RWPE2 (cell line): ENCODE data around the gene MYO1E.
A peak's percentile ranks its signal among the peaks of the same experiment; 100 is the strongest.
"Not testable (repeated sequence)": the region's sequence is repeated elsewhere in the genome, so short reads cannot be mapped to it uniquely, and the experiment has no call there.

Experiments used
- ATAC-seq: fragments of 200-7000 bp; cut with Tn5 transposase; 3 replicates; pipeline ENCODE4 v1.9.1; 2021; ENCODE audit warnings: low read depth
- DNase-seq: peaks from one replicate; pipeline ENCODE4 v3.0.0-alpha.2; 2020; ENCODE audit warnings: low spot score
- H3K27ac ChIP-seq: fragments of 450-650 bp; 2 replicates; pipeline ENCODE4 v1.5.1; 2017; ENCODE audit warnings: mild to moderate bottlenecking; ENCODE audit not compliant: poor library complexity, severe bottlenecking
- H3K27me3 ChIP-seq: fragments of 250-450 bp; sonication (Bioruptor Pico); 2 replicates; pipeline ENCODE4 v1.5.1; 2021; ENCODE audit warnings: mild to moderate bottlenecking, moderate library complexity; ENCODE audit not compliant: insufficient read depth, poor library complexity, severe bottlenecking
- H3K36me3 ChIP-seq: fragments of 250-450 bp; sonication (Bioruptor Pico); 2 replicates; pipeline ENCODE4 v1.5.1; 2020; ENCODE audit warnings: low read depth, mild to moderate bottlenecking, moderate library complexity
- H3K4me1 ChIP-seq: fragments of 250-450 bp; sonication (Bioruptor Pico); 2 replicates; pipeline ENCODE4 v1.5.1; 2021; ENCODE audit warnings: mild to moderate bottlenecking, moderate library complexity; ENCODE audit not compliant: insufficient read depth, poor library complexity, severe bottlenecking
- H3K4me3 ChIP-seq: fragments of 250-450 bp; sonication (Bioruptor Pico); 2 replicates; pipeline ENCODE4 v1.5.1; 2021; ENCODE audit warnings: mild to moderate bottlenecking, moderate library complexity; ENCODE audit not compliant: severe bottlenecking
- H3K9me3 ChIP-seq: fragments of 250-450 bp; sonication (Bioruptor Pico); 2 replicates; pipeline ENCODE4 v1.5.1; 2021; ENCODE audit warnings: mild to moderate bottlenecking, moderate library complexity; ENCODE audit not compliant: severe bottlenecking
- CTCF ChIP-seq: fragments of 450-650 bp; IDR thresholded peaks from one replicate; pipeline ENCODE4 v1.5.1; 2017; ENCODE audit warnings: mild to moderate bottlenecking, moderate library complexity; ENCODE audit not compliant: poor library complexity, severe bottlenecking

Gene MYO1E

DNA sequence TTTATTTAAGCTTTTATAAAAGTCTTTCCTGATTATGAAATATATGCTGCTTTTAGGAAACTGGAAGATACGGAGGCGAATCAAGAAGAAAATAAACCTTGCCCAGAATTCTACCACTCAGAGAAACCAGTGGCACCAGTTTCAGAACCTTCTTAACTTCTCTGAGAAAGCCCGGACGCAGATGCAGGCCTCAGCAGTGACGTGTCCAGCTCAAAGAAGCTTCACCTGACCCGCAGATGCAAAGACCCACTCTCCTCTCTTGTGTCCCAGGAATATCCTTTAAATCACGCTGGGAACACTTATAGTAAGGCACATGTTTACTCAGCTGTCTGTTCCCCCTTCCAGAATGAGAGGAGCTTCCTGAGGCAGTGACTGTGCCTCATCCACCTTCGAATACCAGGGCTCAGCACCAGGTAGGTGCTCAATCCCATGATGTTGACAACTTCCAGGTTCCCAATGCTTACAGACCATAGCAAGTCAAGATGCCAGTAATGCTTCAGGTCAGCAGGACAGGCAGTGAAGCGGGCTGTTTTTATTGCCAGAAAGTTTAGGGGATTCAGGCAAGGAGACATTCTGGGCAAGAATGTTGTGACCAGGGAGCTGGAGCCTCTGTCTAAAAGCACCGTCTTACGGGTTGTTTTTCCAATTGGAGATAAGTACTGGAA is 205.9 kb downstream of the MYO1E start:
- Histone ChIP-seq H3K27me3 (no peaks in the 10 kb centered on the region), H3K9me3 (no peaks in the 10 kb centered on the region), H3K27ac (peak overlapping the region; percentile 85), H3K36me3 (peaks cover 76% of the 10 kb centered on the region), H3K4me1 (peaks cover 67% of the 10 kb centered on the region), H3K4me3 (no peak overlapping the region)
- no peak for TF ChIP-seq CTCF
- ATAC-seq (no peak), DNase-seq (peak; percentile 48)

DNA sequence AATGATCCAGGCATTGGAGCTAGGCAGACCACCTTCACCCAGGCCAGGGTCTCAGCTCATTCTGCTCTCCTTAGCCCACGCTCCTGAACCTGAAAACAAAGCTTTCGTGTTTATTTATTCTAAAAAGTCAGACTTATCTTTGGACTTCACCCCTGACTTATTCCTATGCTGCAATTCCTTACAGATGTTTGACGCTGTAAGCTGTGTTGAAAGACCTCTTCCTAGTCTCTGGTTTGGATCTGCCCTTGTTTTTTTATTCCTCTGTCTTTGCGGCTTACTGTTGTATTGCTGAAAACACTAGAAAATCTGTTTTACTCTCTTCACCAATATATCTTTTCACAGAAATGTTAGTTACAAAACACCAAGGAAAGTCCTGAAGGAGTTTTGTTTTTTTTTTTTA is 206.5 kb downstream of the MYO1E start:
- no peak for DNase-seq
- Histone ChIP-seq H3K4me1 (peaks cover 63% of the 10 kb centered on the region), H3K27ac (peak overlapping the region; percentile 85), H3K27me3 (no peaks in the 10 kb centered on the region), H3K4me3 (no peak overlapping the region), H3K36me3 (peaks cover 76% of the 10 kb centered on the region), H3K9me3 (no peaks in the 10 kb centered on the region)
- ATAC-seq, result no peak
- TF ChIP-seq CTCF, result no peak

DNA sequence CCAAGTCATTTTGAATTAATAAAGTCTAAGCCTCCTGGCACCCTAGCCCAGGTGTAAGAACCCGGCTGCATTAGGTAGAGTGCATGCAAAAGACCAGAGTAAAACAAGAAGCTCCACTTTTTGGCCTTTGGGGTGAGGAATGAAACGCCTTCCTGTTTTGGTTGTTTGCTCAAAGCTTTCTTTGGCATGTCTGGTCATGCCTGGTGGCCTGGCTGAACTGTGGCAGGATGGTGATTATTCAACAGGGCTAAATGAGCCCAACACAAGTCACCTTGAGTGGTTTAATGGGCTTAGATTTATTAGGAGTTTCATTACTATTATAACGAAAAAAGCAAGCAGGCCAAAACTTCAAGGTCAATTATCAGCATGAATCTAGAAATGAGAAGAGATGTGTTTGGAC is 206.9 kb downstream of the MYO1E start:
- no peak for TF ChIP-seq CTCF
- Histone ChIP-seq H3K27ac (peak overlapping the region; percentile 85), H3K36me3 (peaks cover 76% of the 10 kb centered on the region), H3K4me3 (no peak overlapping the region), H3K9me3 (no peaks in the 10 kb centered on the region), H3K27me3 (no peaks in the 10 kb centered on the region), H3K4me1 (peaks cover 58% of the 10 kb centered on the region)
- ATAC-seq (peak; percentile 69), DNase-seq (peak; percentile 77)

DNA sequence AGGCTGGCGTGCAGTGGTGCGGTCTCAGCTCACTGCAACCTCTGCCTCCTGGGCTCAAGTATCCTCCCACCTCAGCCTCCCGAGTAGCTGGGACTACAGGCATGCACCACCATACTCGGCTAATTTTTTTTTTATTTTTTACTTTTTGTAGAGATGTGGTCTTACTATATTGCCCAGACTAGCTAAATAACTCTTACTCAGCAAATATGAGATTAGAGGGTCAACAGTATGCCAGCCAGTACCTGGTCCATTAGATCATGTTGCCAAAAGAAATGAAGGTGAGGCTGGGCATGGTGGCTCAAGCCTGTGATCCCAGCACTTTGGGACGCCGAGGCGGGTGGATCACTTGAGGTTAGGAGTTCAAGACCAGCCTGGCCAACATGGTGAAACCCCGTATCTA is 210.6 kb downstream of the MYO1E start:
- peak; percentile 21 for DNase-seq
- peaks cover 22% of the 10 kb centered on the region for H3K4me1 ChIP-seq

GRCh38 chr15:59160880-59161593 is 211.6 kb downstream of the MYO1E start:
- ATAC-seq, result peak; percentile 31; the same call in 1 of the 3 replicates
- H3K27ac ChIP-seq, result no peak overlapping the region
- peak; percentile 74 for TF ChIP-seq CTCF
- DNase-seq, result peak; percentile 68
- peaks cover 11% of the 10 kb centered on the region for H3K4me1 ChIP-seq
- peaks cover 95% of the 10 kb centered on the region for H3K36me3 ChIP-seq
- H3K27me3 ChIP-seq, result no peaks in the 10 kb centered on the region
- H3K4me3 ChIP-seq, result no peak overlapping the region
- H3K9me3 ChIP-seq, result no peaks in the 10 kb centered on the region

More for the DNA sequence above, 210.6 kb downstream of the MYO1E start:
- H3K27ac ChIP-seq, ATAC-seq, H3K27me3 ChIP-seq, H3K4me3 ChIP-seq, H3K9me3 ChIP-seq: not testable (repeated sequence)
- H3K36me3 ChIP-seq, result peaks cover 90% of the 10 kb centered on the region
